Naive thymus-derived CD4-positive, alpha-beta T cell (primary cell): Measurements from ENCODE around the gene SCAF11. TPM values are rescaled to one million over a fixed set of nuclear protein-coding genes. Genes with fewer than 3 reads are reported as not detected.

ENCODE experiments used
- ATAC-seq: fragments of 150-1000 bp; cut with Tn5 transposase; 2 replicates; pipeline ENCODE4 v1.10.0; 2021; ENCODE audit warnings: mild to moderate bottlenecking, moderate library complexity
- CTCF ChIA-PET: fragments of 350-600 bp; sonication (Branson Sonifier 250); formaldehyde crosslinking; loops from one replicate; lab custom pipeline; 2021; ENCODE audit warnings: antibody characterized with exemption; lab: Charles Lee
- POLR2A ChIA-PET: fragments of 350-600 bp; sonication (Branson Sonifier 250); formaldehyde crosslinking; loops from one replicate; lab custom pipeline; 2021; ENCODE audit warnings: antibody characterized with exemption, inconsistent platforms; lab: Charles Lee
- DNase-seq, 9 donors: peaks; one replicate each; pipeline versions ENCODE4 v3.0.0 to v3.0.0-alpha.2; 2020 to 2022; ENCODE audit warnings: mixed read lengths in 1 of 9
- H3K27ac ChIP-seq: one replicate; pipeline ENCODE4 v1.7.0; 2013; ENCODE audit warnings: mild to moderate bottlenecking, low read depth, low read length, moderate library complexity
- H3K27me3 ChIP-seq, 2 donors: one replicate each; pipeline ENCODE4 v1.7.0; 2013; ENCODE audit warnings: low read length in 2 of 2, mild to moderate bottlenecking in 2 of 2, moderate library complexity in 2 of 2; ENCODE audit not compliant: control insufficient read depth in 2 of 2, insufficient read depth in 2 of 2
- H3K36me3 ChIP-seq, 3 experiments: 1 replicate in 2 of 3; 2 replicates in 1 of 3; pipeline ENCODE4 v1.7.0; 2013; ENCODE audit warnings: low read length in 3 of 3, mild to moderate bottlenecking in 3 of 3, moderate library complexity in 1 of 3; ENCODE audit not compliant: insufficient read depth in 3 of 3, control insufficient read depth in 2 of 3
- H3K4me1 ChIP-seq, 2 donors: one replicate each; pipeline ENCODE4 v1.7.0; 2013; ENCODE audit warnings: low read length in 2 of 2, mild to moderate bottlenecking in 2 of 2, moderate library complexity in 1 of 2; ENCODE audit not compliant: control insufficient read depth in 2 of 2, insufficient read depth in 2 of 2
- H3K4me3 ChIP-seq: 2 replicates; pipeline ENCODE4 v1.7.0; 2013; ENCODE audit warnings: mild to moderate bottlenecking, low read length
- H3K9me3 ChIP-seq, 3 experiments: 1 replicate in 2 of 3; 2 replicates in 1 of 3; pipeline ENCODE4 v1.7.0; 2013; ENCODE audit warnings: low read length in 3 of 3; ENCODE audit not compliant: control insufficient read depth in 2 of 3
- H3K27ac Mint-ChIP-seq, 9 donors: one replicate each; pipeline ENCODE4 v1.8.0; 2020 to 2022; ENCODE audit warnings: mixed read lengths in 9 of 9, mild to moderate bottlenecking in 8 of 9, moderate library complexity in 5 of 9, inconsistent platforms in 2 of 9
- H3K27me3 Mint-ChIP-seq, 5 donors: one replicate each; pipeline ENCODE4 v1.8.0; 2021 to 2022; ENCODE audit warnings: mixed read lengths in 5 of 5, mild to moderate bottlenecking in 1 of 5
- H3K36me3 Mint-ChIP-seq, 5 donors: one replicate each; pipeline ENCODE4 v1.8.0; 2020 to 2022; ENCODE audit warnings: mixed read lengths in 5 of 5, mild to moderate bottlenecking in 3 of 5, inconsistent platforms in 1 of 5
- H3K4me1 Mint-ChIP-seq, 7 donors: one replicate each; pipeline ENCODE4 v1.8.0; 2020 to 2022; ENCODE audit warnings: mixed read lengths in 7 of 7, mild to moderate bottlenecking in 3 of 7, inconsistent platforms in 1 of 7
- H3K4me3 Mint-ChIP-seq, 10 donors: one replicate each; pipeline ENCODE4 v1.8.0; 2020 to 2022; ENCODE audit warnings: mild to moderate bottlenecking in 10 of 10, mixed read lengths in 10 of 10, moderate library complexity in 6 of 10, inconsistent platforms in 2 of 10
- H3K9me3 Mint-ChIP-seq, 11 donors: one replicate each; pipeline ENCODE4 v1.8.0; 2020 to 2022; ENCODE audit warnings: mixed read lengths in 11 of 11, mild to moderate bottlenecking in 4 of 11, inconsistent platforms in 1 of 11, moderate library complexity in 1 of 11
- intact Hi-C, 2 donors: fragments of 100-400 bp; cut with micrococcal nuclease; formaldehyde crosslinking; loops; one replicate each; pipeline ENCODE4 v1.15.1; 2023
- polyA plus RNA-seq, 2 donors: library from polyadenylated mRNA; unstranded; fragments of 300-500 nt; fragmentation: Illumina TruSeq; gene quantifications; one replicate each; pipeline ENCODE4 v1.2.3, GENCODE V29; 2021
- total RNA-seq, 6 experiments: library from RNA in 5 of 6; stranded (reverse) in 5 of 6; gene quantifications; 1 replicate in 5 of 6; 2 replicates in 1 of 6; pipeline ENCODE4 v1.2.3 and lab custom pipeline; 2021 to 2026

Gene SCAF11
- total and polyA plus RNA-seq, 7 experiments from 2014 or later = 96.9 to 194 (median 155) TPM

DNA sequence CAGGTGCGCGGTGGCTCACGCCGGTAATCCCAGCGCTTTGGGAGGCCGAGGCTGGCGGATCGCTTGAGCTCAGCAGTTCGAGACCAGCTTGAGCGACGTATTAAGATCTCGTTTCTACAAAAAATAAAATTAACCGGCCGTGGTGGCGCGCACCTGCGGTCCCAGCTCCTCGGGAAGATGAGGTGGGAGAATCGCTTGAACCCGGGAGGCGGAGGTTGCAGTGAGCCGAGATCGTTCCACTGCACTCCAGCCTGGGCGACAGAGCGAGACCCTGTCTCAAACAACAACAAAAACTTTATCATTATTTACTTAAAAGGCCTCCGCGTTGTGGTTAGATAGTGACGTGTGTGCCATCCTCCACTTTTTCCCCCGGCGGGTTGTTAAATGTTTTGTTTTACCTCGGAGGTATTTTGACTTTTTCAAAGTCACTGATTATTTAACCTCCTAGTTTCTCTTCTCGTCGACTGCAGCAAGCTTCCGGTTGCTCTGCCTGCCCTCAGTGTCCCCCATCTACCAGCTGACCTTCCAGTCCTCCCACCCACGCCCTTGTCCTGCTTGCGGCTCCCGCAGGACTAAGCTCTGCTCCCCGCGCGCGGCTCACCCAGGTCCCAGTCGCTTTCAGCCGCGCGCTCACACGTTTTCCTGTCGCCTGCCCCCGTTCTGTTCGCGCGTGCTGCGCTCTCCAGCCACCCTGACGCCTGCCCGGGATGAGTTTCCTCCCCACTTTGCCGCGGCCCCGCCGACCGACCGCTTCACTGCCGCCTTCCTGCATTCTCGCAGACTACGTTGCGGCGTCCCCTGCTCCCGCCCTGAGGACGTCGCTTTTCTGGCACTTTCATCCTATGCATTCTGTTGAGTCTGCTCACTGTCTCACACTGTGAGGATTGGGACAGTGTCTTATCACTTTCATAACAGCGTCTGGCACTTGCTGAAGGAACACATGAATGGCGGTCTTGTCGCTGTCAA is 1.2 kb upstream of the SCAF11 start:
- CTCF ChIA-PET = interaction anchor here (0.5 to 1.4 kb wide), 8 partner anchors 11 to 1716 kb away, joined by 3 to 7 read pairs (median 3); no protein-coding TSS in a partner anchor
- H3K36me3 Mint-ChIP-seq = peaks cover 0 to 13% (median 7%) of the 10 kb centered on the region in 5 donors
- peaks cover 0 to 5% (median 0%) of the 10 kb centered on the region in 11 donors for H3K9me3 Mint-ChIP-seq
- H3K4me1 Mint-ChIP-seq = peaks cover 28 to 44% (median 38%) of the 10 kb centered on the region in 7 donors
- Histone ChIP-seq H3K27me3 (no peaks in the 10 kb centered on the region), H3K36me3 (peaks cover 0 to 7% (median 0%) of the 10 kb centered on the region in 3 experiments), H3K27ac (peak overlapping the region; percentile 97), H3K9me3 (no peaks in the 10 kb centered on the region), H3K4me3 (peak overlapping the region; percentile 94), H3K4me1 (peaks cover 21 to 27% of the 10 kb centered on the region in 2 donors)
- intact Hi-C loops = loop anchor here (2.0 to 10.0 kb wide), 13 partner anchors 467 to 1913 kb away; partner anchors contain the start of genes ANO6 (in 1 of the 2), HDAC7 (in 1 of the 2) and VDR (in 1 of the 2)
- peaks cover 0 to 19% (median 0%) of the 10 kb centered on the region in 5 donors for H3K27me3 Mint-ChIP-seq
- H3K27ac Mint-ChIP-seq = peak overlapping the region; percentile 99 to 100 (median 100)
- POLR2A ChIA-PET = interaction anchor here (0.6 to 5.0 kb wide), 11 partner anchors 11 to 1513 kb away, joined by 3 to 48 read pairs (median 5); partner anchors contain the start of genes ARID2 and SLC38A1
- ATAC-seq = peak; percentile 12
- H3K4me3 Mint-ChIP-seq = peak overlapping the region; percentile 91 to 99 (median 96)
- peak; percentile 53 to 87 (median 82) for DNase-seq

DNA sequence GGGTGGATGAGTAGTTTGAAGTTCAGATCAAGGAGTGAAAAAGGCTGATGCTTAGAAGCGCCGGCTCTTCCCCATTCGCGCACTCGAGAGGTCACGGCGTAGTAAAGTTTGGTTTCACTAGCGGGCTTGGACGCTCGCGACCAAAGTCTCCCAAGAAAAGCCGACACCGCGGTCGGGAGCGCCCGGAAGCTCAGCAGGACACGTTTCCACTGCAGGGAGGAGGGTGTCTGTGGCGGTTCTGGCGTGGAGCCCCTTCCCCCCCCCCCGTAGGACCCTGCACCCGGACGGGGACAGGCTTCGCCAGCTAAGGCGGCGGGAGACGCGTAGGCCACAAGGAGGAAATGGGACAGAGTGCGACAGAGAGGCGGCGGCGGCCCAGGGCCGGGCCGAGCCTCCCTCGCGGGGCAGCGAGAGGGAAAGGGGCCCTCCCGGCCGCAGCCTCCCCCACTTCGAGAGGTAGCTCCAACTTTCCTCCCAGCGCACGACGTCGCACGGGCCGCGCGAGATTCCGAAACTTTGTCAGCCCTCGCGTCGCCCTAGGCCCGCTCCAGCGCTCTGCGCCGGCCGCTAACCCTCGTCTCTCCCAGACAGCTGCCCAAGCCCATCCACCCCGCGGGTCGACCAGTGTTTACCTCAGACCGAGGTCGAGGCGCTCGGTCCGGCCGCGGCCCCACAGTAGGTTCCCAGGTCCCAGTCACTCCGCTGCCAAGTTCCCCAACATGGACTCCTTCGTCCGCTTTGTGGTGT is 480 bp downstream of the SCAF11 start:
- peaks cover 0 to 12% (median 0%) of the 10 kb centered on the region in 5 donors for H3K27me3 Mint-ChIP-seq
- ChIA-PET CTCF (interaction anchor here (0.8 to 1.2 kb wide), 3 partner anchors 15 to 264 kb away, joined by 3 read pairs; no protein-coding TSS in a partner anchor), POLR2A (interaction anchor here (0.6 to 5.0 kb wide), 8 partner anchors 13 to 381 kb away, joined by 3 to 48 read pairs (median 6); partner anchors contain the start of genes ARID2 and SLC38A1)
- peaks cover 0 to 5% (median 0%) of the 10 kb centered on the region in 11 donors for H3K9me3 Mint-ChIP-seq
- DNase-seq (peak; percentile 36 to 67 (median 49)), ATAC-seq (peak; percentile 8)
- peak overlapping the region; percentile 91 to 99 (median 96) for H3K4me3 Mint-ChIP-seq
- intact Hi-C loops = loop anchor here (1.0 to 10.0 kb wide), 31 partner anchors 15 to 1973 kb away; partner anchors contain the start of genes ANO6 (in 1 of the 2), HDAC7 (in 1 of the 2), RPAP3 (in 1 of the 2) and SLC38A1 (in 1 of the 2)
- peaks cover 0 to 7% (median 0%) of the 10 kb centered on the region in 3 experiments for H3K36me3 ChIP-seq
- H3K27ac ChIP-seq = peak overlapping the region; percentile 97
- H3K4me1 ChIP-seq = peaks cover 29 to 40% of the 10 kb centered on the region in 2 donors
- peak overlapping the region; percentile 94 for H3K4me3 ChIP-seq
- H3K27me3 ChIP-seq = no peaks in the 10 kb centered on the region
- no peaks in the 10 kb centered on the region for H3K9me3 ChIP-seq
- H3K27ac Mint-ChIP-seq = peak overlapping the region; percentile 99 to 100 (median 100)
- H3K36me3 Mint-ChIP-seq = peaks cover 8 to 28% (median 17%) of the 10 kb centered on the region in 5 donors
- peaks cover 42 to 61% (median 54%) of the 10 kb centered on the region in 7 donors for H3K4me1 Mint-ChIP-seq

DNA sequence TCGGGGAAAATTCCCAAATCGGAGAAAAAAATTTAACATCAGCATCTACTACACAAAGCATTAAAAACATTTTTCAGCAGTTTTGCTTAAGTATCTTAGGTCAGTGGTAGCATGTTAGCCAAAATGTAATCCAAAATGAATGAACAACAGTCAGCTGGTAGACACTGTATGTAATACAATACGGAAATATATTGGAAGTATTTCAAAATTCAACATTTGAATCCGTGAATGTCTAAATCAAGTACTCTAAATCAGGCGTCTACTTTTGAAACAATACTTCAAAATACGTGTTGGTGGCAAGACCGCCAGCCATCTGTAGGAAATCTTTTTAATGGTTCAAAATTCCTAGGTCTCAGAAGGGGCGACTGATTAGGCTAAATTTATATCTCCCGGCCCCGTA is 1.1 kb downstream of the SCAF11 start:
- H3K27me3 ChIP-seq = no peaks in the 10 kb centered on the region
- peak overlapping the region; percentile 94 for H3K4me3 ChIP-seq
- peak overlapping the region; percentile 97 for H3K27ac ChIP-seq
- intact Hi-C loops = loop anchor here (1.0 to 10.0 kb wide), 2 partner anchors 444 to 445 kb away; no protein-coding TSS in a partner anchor
- H3K36me3 Mint-ChIP-seq = peaks cover 8 to 33% (median 17%) of the 10 kb centered on the region in 5 donors
- peaks cover 0 to 5% (median 0%) of the 10 kb centered on the region in 11 donors for H3K9me3 Mint-ChIP-seq
- ChIA-PET CTCF (interaction anchor here (0.8 kb wide), 1 partner anchor 16 kb away, joined by 3 read pairs; no protein-coding TSS in a partner anchor), POLR2A (interaction anchor here (0.8 to 5.0 kb wide), 5 partner anchors 227 to 382 kb away, joined by 3 to 48 read pairs (median 23); partner anchors contain the start of genes ARID2 and SLC38A1)
- ATAC-seq (no peak), DNase-seq (no peak)
- H3K4me1 ChIP-seq = peaks cover 32 to 40% of the 10 kb centered on the region in 2 donors
- H3K9me3 ChIP-seq = no peaks in the 10 kb centered on the region
- peak overlapping the region; percentile 98 to 100 (median 100) for H3K27ac Mint-ChIP-seq
- peaks cover 0 to 7% (median 0%) of the 10 kb centered on the region in 5 donors for H3K27me3 Mint-ChIP-seq
- H3K36me3 ChIP-seq = peaks cover 0 to 7% (median 0%) of the 10 kb centered on the region in 3 experiments
- peaks cover 47 to 67% (median 60%) of the 10 kb centered on the region in 7 donors for H3K4me1 Mint-ChIP-seq
- peak overlapping the region; percentile 91 to 99 (median 96) for H3K4me3 Mint-ChIP-seq

DNA sequence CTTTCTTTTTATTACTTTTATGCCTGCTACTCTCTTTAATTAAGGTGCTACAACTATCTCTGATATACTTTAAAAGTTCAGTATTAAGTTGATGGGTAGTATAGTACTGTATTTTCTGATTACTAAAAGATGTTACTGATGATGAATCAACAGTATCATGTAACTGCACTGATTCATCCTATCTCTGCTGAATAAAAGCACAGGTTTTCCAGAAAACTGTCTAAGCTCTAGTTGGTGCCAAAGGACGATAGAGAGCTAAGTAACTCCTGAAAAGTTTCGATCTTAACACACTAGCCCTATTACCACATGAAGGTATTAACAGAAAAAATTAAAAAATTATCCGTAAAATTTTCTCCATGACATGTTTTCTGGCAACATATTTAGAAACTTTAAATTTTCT is 2.1 kb downstream of the SCAF11 start:
- POLR2A ChIA-PET = interaction anchor here (5.0 kb wide), 1 partner anchor 260 kb away, joined by 48 read pairs; the partner anchor contains the start of gene ARID2
- Histone ChIP-seq H3K4me1 (peaks cover 40 to 44% of the 10 kb centered on the region in 2 donors), H3K27me3 (no peaks in the 10 kb centered on the region), H3K36me3 (peaks cover 0 to 7% (median 0%) of the 10 kb centered on the region in 3 experiments), H3K27ac (no peak overlapping the region), H3K4me3 (peak overlapping the region; percentile 18), H3K9me3 (no peaks in the 10 kb centered on the region)
- H3K4me1 Mint-ChIP-seq = peaks cover 56 to 77% (median 69%) of the 10 kb centered on the region in 7 donors
- ATAC-seq (no peak), DNase-seq (no peak)
- H3K27ac Mint-ChIP-seq = peak overlapping the region in 5 of 9 donors; percentile 16 to 100 (median 43)
- peaks cover 8 to 35% (median 17%) of the 10 kb centered on the region in 5 donors for H3K36me3 Mint-ChIP-seq
- H3K9me3 Mint-ChIP-seq = peaks cover 0 to 5% (median 0%) of the 10 kb centered on the region in 11 donors
- H3K27me3 Mint-ChIP-seq = peaks cover 0 to 4% (median 0%) of the 10 kb centered on the region in 5 donors
- H3K4me3 Mint-ChIP-seq = peak overlapping the region; percentile 14 to 99 (median 80)
- CTCF ChIA-PET = interaction anchor here (0.6 kb wide), 1 partner anchor 942 kb away, joined by 3 read pairs; no protein-coding TSS in a partner anchor
- intact Hi-C loops = loop anchor here in 1 of 2 donors (10.0 kb wide), 1 partner anchor 443 kb away; no protein-coding TSS in a partner anchor

DNA sequence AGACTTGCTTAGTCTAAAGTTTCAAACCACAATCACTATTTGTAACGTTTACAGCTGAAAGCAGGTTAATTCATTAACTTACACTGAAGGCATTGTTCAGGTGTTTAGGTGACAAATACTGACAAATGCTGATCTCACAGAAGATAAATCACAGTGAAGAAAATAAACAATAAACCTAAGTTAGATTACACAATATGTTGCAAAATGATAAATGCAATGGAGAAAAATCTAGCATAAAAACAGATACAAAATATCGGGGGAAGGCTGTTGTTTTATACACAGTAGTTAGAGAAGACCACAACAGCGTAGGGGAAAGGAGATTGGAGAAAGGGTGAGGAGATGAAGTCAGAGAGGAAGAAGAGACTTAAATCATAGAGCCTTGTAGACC is 3.0 kb downstream of the SCAF11 start:
- intact Hi-C loops = loop anchor here in 1 of 2 donors (10.0 kb wide), 1 partner anchor 443 kb away; no protein-coding TSS in a partner anchor
- H3K9me3 ChIP-seq = no peaks in the 10 kb centered on the region
- H3K4me1 Mint-ChIP-seq = peaks cover 63 to 87% (median 78%) of the 10 kb centered on the region in 7 donors
- peak overlapping the region in 7 of 9 donors; percentile 2 to 100 (median 44) for H3K27ac Mint-ChIP-seq
- peaks cover 8 to 38% (median 17%) of the 10 kb centered on the region in 5 donors for H3K36me3 Mint-ChIP-seq
- DNase-seq (no peak), ATAC-seq (no peak)
- peak overlapping the region; percentile 36 to 99 (median 86) for H3K4me3 Mint-ChIP-seq
- H3K27ac ChIP-seq = no peak overlapping the region
- H3K27me3 ChIP-seq = no peaks in the 10 kb centered on the region
- CTCF ChIA-PET = no interaction called here
- H3K36me3 ChIP-seq = peaks cover 0 to 7% (median 0%) of the 10 kb centered on the region in 3 experiments
- peaks cover 0 to 4% (median 0%) of the 10 kb centered on the region in 5 donors for H3K27me3 Mint-ChIP-seq
- peaks cover 40 to 50% of the 10 kb centered on the region in 2 donors for H3K4me1 ChIP-seq
- POLR2A ChIA-PET = no interaction called here
- H3K4me3 ChIP-seq = no peak overlapping the region
- peaks cover 0 to 5% (median 0%) of the 10 kb centered on the region in 11 donors for H3K9me3 Mint-ChIP-seq
